HepG2 (cell line): ENCODE data around the gene MRM3. TPM values are rescaled to one million over a fixed set of nuclear protein-coding genes. Genes with fewer than 3 reads are reported as not detected.

ENCODE experiments used
- ATAC-seq: fragments of 200-7000 bp; cut with Tn5 transposase; 3 replicates; pipeline ENCODE4 v1.9.1; 2020; ENCODE audit warnings: mild to moderate bottlenecking, moderate library complexity
- BruUV-seq: library from RNA; stranded (reverse); fragments of 400-500 nt; replicated peaks from 2 replicates; lab custom pipeline; 2021; lab: Mats Ljungman, UMichigan
- CTCF ChIA-PET: fragments of 300-600 bp; formaldehyde crosslinking; extraction: SDS; loops from one replicate; lab custom pipeline; 2021; ENCODE audit warnings: low total read pairs, inconsistent platforms, low intra/inter-chr PET ratio; lab: Yijun Ruan, JAX
- POLR2A ChIA-PET: fragments of 350-600 bp; sonication (Branson Sonifier 250); formaldehyde crosslinking; loops from one replicate; lab custom pipeline; 2020; ENCODE audit warnings: antibody characterized with exemption, inconsistent platforms; lab: Yijun Ruan, JAX
- DNase-seq: peaks from one replicate; pipeline ENCODE4 v3.0.0-alpha.2; 2015; ENCODE audit warnings: low spot score
- FAIRE-seq: peaks from 3 replicates; lab custom pipeline; 2011; peaks lifted over from hg19 to GRCh38; lab: Jason Lieb, UNC
- H2AFZ ChIP-seq: one replicate; pipeline ENCODE4 v1.6.1; 2011; ENCODE audit warnings: low read length, inconsistent platforms
- H3K27ac ChIP-seq: fragments of 300-600 bp; 3 replicates; pipeline ENCODE4 v1.8.0; 2011; ENCODE audit warnings: mixed run types, mild to moderate bottlenecking, mixed read lengths, low read length, inconsistent platforms; ENCODE audit not compliant: insufficient read depth; ENCODE audit errors: extremely low read length
- H3K27me3 ChIP-seq, 2 experiments: fragments of 200-600 bp in 1 of 2; 2 replicates in 1 of 2; 3 replicates in 1 of 2; pipeline versions ENCODE4 v1.6.0 to v1.8.0; 2011; ENCODE audit warnings: low read length in 2 of 2, mild to moderate bottlenecking in 2 of 2, moderate library complexity in 2 of 2, inconsistent platforms in 1 of 2; ENCODE audit not compliant: insufficient read depth in 2 of 2, control insufficient read depth in 1 of 2
- H3K36me3 ChIP-seq, 2 experiments: fragments of 200-600 bp in 1 of 2; replicated peaks in 1 of 2; 2 replicates in 1 of 2; 3 replicates in 1 of 2; pipeline versions ENCODE4 v1.5.1 to v1.8.0; 2011; ENCODE audit warnings: low read length in 2 of 2, inconsistent platforms in 1 of 2; ENCODE audit not compliant: insufficient read depth in 2 of 2, control insufficient read depth in 1 of 2
- H3K4me1 ChIP-seq: 2 replicates; pipeline ENCODE4 v1.5.1; 2012; ENCODE audit warnings: low read length, inconsistent platforms; ENCODE audit not compliant: insufficient read depth
- H3K4me2 ChIP-seq: 2 replicates; pipeline ENCODE4 v1.6.0; 2011; ENCODE audit warnings: low read depth, low read length, inconsistent platforms
- H3K4me3 ChIP-seq, 3 experiments: fragments of 200-600 bp in 1 of 3; sonication (generic), shearing (Covaris generic) in 1 of 3; replicated peaks in 1 of 3; 2 replicates each; pipeline ENCODE4 v1.5.1; 2011 to 2016; ENCODE audit warnings: low read length in 3 of 3, inconsistent platforms in 2 of 3, low read depth in 2 of 3, mild to moderate bottlenecking in 2 of 3, control low read depth in 1 of 3, mixed read lengths in 1 of 3; ENCODE audit not compliant: insufficient read depth in 1 of 3
- H3K79me2 ChIP-seq: one replicate; pipeline ENCODE4 v1.6.1; 2011; ENCODE audit warnings: low read length, inconsistent platforms; ENCODE audit not compliant: insufficient read depth
- H3K9ac ChIP-seq: 2 replicates; pipeline ENCODE4 v1.6.0; 2011; ENCODE audit warnings: mild to moderate bottlenecking, low read depth, low read length, inconsistent platforms; ENCODE audit not compliant: insufficient read depth
- H3K9me3 ChIP-seq: 2 replicates; pipeline ENCODE4 v1.5.1; 2012; ENCODE audit warnings: mild to moderate bottlenecking, low read length
- H4K20me1 ChIP-seq: 2 replicates; pipeline ENCODE4 v1.6.0; 2011; ENCODE audit warnings: inconsistent platforms, mild to moderate bottlenecking, low read length, moderate library complexity; ENCODE audit not compliant: insufficient read depth
- ATF4 ChIP-seq, 2 experiments: fragments of 450-650 bp in 1 of 2; sonication (generic) in 1 of 2; formaldehyde crosslinking; IDR thresholded peaks; 2 replicates each; pipeline versions ENCODE4 v1.5.0 to v1.8.0; 2020 to 2022; ENCODE audit warnings: mild to moderate bottlenecking in 1 of 2, missing genetic modification reagents in 1 of 2
- KAT8 ChIP-seq: IDR thresholded peaks from 2 replicates; pipeline ENCODE4 v1.6.1; 2016; ENCODE audit warnings: missing genetic modification reagents, missing compliant biosample characterization
- MAZ ChIP-seq, 2 experiments: sonication (generic) in 1 of 2; formaldehyde crosslinking in 1 of 2; IDR thresholded peaks; 2 replicates each; pipeline versions ENCODE4 v1.5.0 to v1.6.1; 2012 to 2020; ENCODE audit warnings: low read depth in 2 of 2, mild to moderate bottlenecking in 2 of 2, borderline replicate concordance in 1 of 2, improper control_type of control experiment in 1 of 2, low read length in 1 of 2, missing genetic modification reagents in 1 of 2, moderate library complexity in 1 of 2
- MLXIP ChIP-seq: sonication (generic); formaldehyde crosslinking; IDR thresholded peaks from 2 replicates; pipeline ENCODE4 v1.9.0; 2021; ENCODE audit warnings: missing genetic modification reagents, borderline replicate concordance
- MXD1 ChIP-seq: sonication (generic); formaldehyde crosslinking; IDR thresholded peaks from 2 replicates; pipeline ENCODE4 v1.4.0; 2020; ENCODE audit warnings: mild to moderate bottlenecking, missing genetic modification reagents
- RELA ChIP-seq: sonication (generic); formaldehyde crosslinking; IDR thresholded peaks from 2 replicates; pipeline ENCODE4 v1.4.0; 2020; ENCODE audit warnings: missing genetic modification reagents
- REST ChIP-seq, 2 experiments: IDR thresholded peaks; 2 replicates each; pipeline ENCODE4 v1.6.1; 2011 to 2012; ENCODE audit warnings: low read length in 2 of 2, borderline replicate concordance in 1 of 2, low read depth in 1 of 2, mild to moderate bottlenecking in 1 of 2, moderate library complexity in 1 of 2
- SMARCC2 ChIP-seq: fragments of 450-650 bp; IDR thresholded peaks from 2 replicates; pipeline ENCODE4 v1.6.1; 2017; ENCODE audit warnings: antibody characterized with exemption, mild to moderate bottlenecking
- ZBTB33 ChIP-seq: sonication (generic); formaldehyde crosslinking; IDR thresholded peaks from 2 replicates; pipeline ENCODE4 v1.4.0; 2020; ENCODE audit warnings: missing genetic modification reagents
- ZNF274 ChIP-seq: sonication (generic); formaldehyde crosslinking; IDR thresholded peaks from 2 replicates; pipeline ENCODE4 v1.5.1; 2020; ENCODE audit warnings: mild to moderate bottlenecking, missing genetic modification reagents
- ZNF292 ChIP-seq: sonication (generic); formaldehyde crosslinking; IDR thresholded peaks from 2 replicates; pipeline ENCODE4 v1.8.1; 2022; ENCODE audit warnings: mild to moderate bottlenecking, low read depth, missing genetic modification reagents, borderline replicate concordance
- WGBS: methylation state at CpG from one replicate; pipeline ENCODE4 v1.1.6; 2017; ENCODE audit warnings: low lambda C conversion rate; 5-methylcytosine and 5-hydroxymethylcytosine counted together
- in situ Hi-C: cut with HindIII; loops from 2 replicates; pipeline ENCODE4 v1.10.0; 2017; ENCODE audit warnings: low pct_unique_long_range_greater_than_20kb; ENCODE audit not compliant: extremely low pct_ligation_motif_present
- intact Hi-C: fragments of 100-400 bp; cut with micrococcal nuclease; formaldehyde crosslinking; loops from one replicate; pipeline ENCODE4 v1.10.0; 2022; ENCODE audit not compliant: unreplicated experiment
- polyA plus RNA-seq, 8 experiments: library from polyadenylated mRNA; depleted of rRNA in 3 of 8; stranded (reverse) in 7 of 8; unstranded in 1 of 8; fragments of >200 nt; fragmentation: Illumina TruSeq in 4 of 8; extraction: Trizol in 4 of 8; gene quantifications; 2 replicates each; pipeline versions ENCODE4 v1.2.1 to v1.2.3, GENCODE V29; 2011 to 2016; ENCODE audit warnings: low read depth in 4 of 8, missing spikeins in 1 of 8, mixed read lengths in 1 of 8; ENCODE audit not compliant: insufficient read depth in 1 of 8
- total RNA-seq, 5 experiments: library from RNA; depleted of rRNA; stranded (reverse); fragments of >200 nt; fragmentation: Illumina TruSeq; extraction: Trizol; gene quantifications; 2 replicates each; pipeline ENCODE4 v1.2.3, GENCODE V29; 2016; ENCODE audit warnings: low read depth in 1 of 5

The MRM3 gene
- total and polyA plus RNA-seq, 2 of the 13 experiments (the other 11 are each of a cell fraction or from before 2014, with no cell fraction given): 12.3 to 25.5 TPM

GRCh38 chr17:752620-753219 is 29.4 kb upstream of the MRM3 start (continued):
- TF ChIP-seq MLXIP (no peak), ZBTB33 (CRISPR knock-in tag) (peak; percentile 29; the same call in 1 of the 2 replicates), ATF4 (CRISPR knock-in tag; IDR thresholded peaks at IDR 0.05) (no peak), ZNF274 (CRISPR knock-in tag) (no peak), KAT8 (CRISPR knock-in tag) (no peak)

- no peak overlapping the region for H3K27ac ChIP-seq
- no peak overlapping the region for H3K9ac ChIP-seq
- BruUV-seq: no TSS peak
- intact Hi-C loops (no loop called here), in situ Hi-C loops (no loop called here)
- no peaks in the 10 kb centered on the region for H3K27me3 ChIP-seq
- H3K36me3 ChIP-seq: peaks cover 0 to 6% of the 10 kb centered on the region in 2 experiments; a peak in 3 of 5 replicates
- no peak overlapping the region for H2AFZ ChIP-seq
- no peak for ATAC-seq
- over 99% methylated on average over 13 of the region's 13 CpGs for WGBS
- H3K4me3 ChIP-seq: no peak overlapping the region
- H3K4me1 ChIP-seq: peaks cover 26% of the 10 kb centered on the region
- H3K4me2 ChIP-seq: no peak overlapping the region
- no peaks in the 10 kb centered on the region for H3K9me3 ChIP-seq
- CTCF ChIA-PET: no interaction called here
- FAIRE-seq: no peak
- POLR2A ChIA-PET: no interaction called here
- no peak for DNase-seq
- H4K20me1 ChIP-seq: no peaks in the 10 kb centered on the region
- H3K79me2 ChIP-seq: peaks cover 26% of the 10 kb centered on the region
- TF ChIP-seq ZNF292 (CRISPR knock-in tag): no peak
- TF ChIP-seq MXD1: no peak
- no peak for TF ChIP-seq MAZ (IDR thresholded peaks at IDR 0.05; ENCODE audit: borderline replicate concordance, low read depth, low read length)
- TF ChIP-seq MAZ (CRISPR knock-in tag; IDR thresholded peaks at IDR 0.05; ENCODE audit: low read depth): no peak
- no peak for TF ChIP-seq RELA (CRISPR knock-in tag)
- TF ChIP-seq SMARCC2: no peak
- no peak for TF ChIP-seq REST (IDR thresholded peaks at IDR 0.05; ENCODE audit: borderline replicate concordance in 1 of 2, low read depth in 1 of 2, low read length in 2 of 2)
Observed at GRCh38 chr17:753418-753817, 28.7 kb upstream of the MRM3 start.
